Breast epithelium (tissue), 3 donors: ENCODE results near the gene ECHS1.

Experiments
- CTCF ChIP-seq, 3 donors: fragments of 450-650 bp; IDR thresholded peaks; one replicate each; pipeline ENCODE4 v1.5.1; 2016 to 2017; ENCODE audit warnings: antibody characterized with exemption in 3 of 3, mild to moderate bottlenecking in 3 of 3, moderate library complexity in 3 of 3
- POLR2AphosphoS5 ChIP-seq, 3 donors: sonication (generic); formaldehyde crosslinking; IDR thresholded peaks; one replicate each; pipeline ENCODE4 v1.6.1; 2017; ENCODE audit warnings: antibody characterized with exemption in 3 of 3

DNA sequence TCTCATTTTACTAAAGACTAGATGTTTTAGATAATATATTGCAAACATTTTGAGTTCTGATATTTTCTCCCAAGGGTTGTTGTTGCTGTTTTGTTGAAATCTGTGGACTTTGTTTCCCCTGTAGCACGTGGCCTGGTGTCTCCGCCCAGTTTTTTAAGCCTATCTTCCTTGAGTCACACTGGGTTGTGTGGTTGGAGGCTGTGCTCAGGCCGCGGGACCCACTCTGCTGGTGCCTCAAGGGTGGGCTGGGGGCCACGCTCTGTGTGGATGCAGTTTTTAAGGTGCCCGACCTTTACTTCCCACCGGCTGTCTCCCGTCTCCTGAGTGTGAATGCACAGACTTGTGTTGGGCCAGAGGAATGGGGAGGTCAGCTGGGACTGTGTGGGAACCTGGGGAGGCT, 30.2 kb downstream of the ECHS1 start:
- no peak for TF ChIP-seq POLR2AphosphoS5 (IDR thresholded peaks at IDR 0.05)
- TF ChIP-seq CTCF (IDR thresholded peaks at IDR 0.05), result no peak
